ENCODE results near the gene GNAT1.
A peak's percentile ranks its signal among the peaks of the same experiment; 100 is the strongest.

GNAT1 gene

GRCh38 chr3:50190936-50191660, at the start of gene GNAT1:
GNAT1 (plus strand) TSS chr3:50191610; CDS start chr3:50191726, 116 bp downstream.
- DNase-seq (ENCODE audit: low read depth in 2 of 2), result no peak

- DNase-seq (ENCODE audit: low read depth in 2 of 2), result no peak
These were observed 45.0 kb upstream of the GNAT1 start for GRCh38 chr3:50146316-50146901.

- no peak for DNase-seq (ENCODE audit: low read depth in 2 of 2)
These were observed 44.4 kb upstream of the GNAT1 start for GRCh38 chr3:50147016-50147415.

GRCh38 chr3:50147447-50147846, 44.0 kb upstream of the GNAT1 start:
- DNase-seq (ENCODE audit: low read depth in 2 of 2), result no peak

GRCh38 chr3:50147861-50148260, 43.5 kb upstream of the GNAT1 start:
- DNase-seq (ENCODE audit: low read depth in 2 of 2), result no peak

- no peak for DNase-seq (ENCODE audit: low read depth in 2 of 2)
These were observed 41.0 kb upstream of the GNAT1 start for GRCh38 chr3:50150404-50150750.

- no peak for DNase-seq (ENCODE audit: low read depth in 2 of 2)
These were observed 40.3 kb upstream of the GNAT1 start for GRCh38 chr3:50150863-50151686.

GRCh38 chr3:50151728-50152127, 39.7 kb upstream of the GNAT1 start:
- DNase-seq (ENCODE audit: low read depth in 2 of 2), result no peak

- DNase-seq (ENCODE audit: low read depth in 2 of 2), result no peak
These were observed 37.5 kb upstream of the GNAT1 start for GRCh38 chr3:50153782-50154475.

- DNase-seq (ENCODE audit: low read depth in 2 of 2), result no peak
These were observed 37.0 kb upstream of the GNAT1 start for GRCh38 chr3:50154476-50154839.

- DNase-seq (ENCODE audit: low read depth in 2 of 2), result peak; percentile 39 to 42
These were observed 36.4 kb upstream of the GNAT1 start, which contains the start of gene SEMA3F for GRCh38 chr3:50154840-50155490. SEMA3F (plus strand) TSS chr3:50155324; CDS start chr3:50159623, 4,299 bp downstream.

- DNase-seq (ENCODE audit: low read depth in 2 of 2), result no peak
These were observed 35.9 kb upstream of the GNAT1 start for GRCh38 chr3:50155491-50155878.

- no peak for DNase-seq (ENCODE audit: low read depth in 2 of 2)
These were observed 35.5 kb upstream of the GNAT1 start for GRCh38 chr3:50155891-50156290.

GRCh38 chr3:50156549-50157493, 34.6 kb upstream of the GNAT1 start:
- no peak for DNase-seq (ENCODE audit: low read depth in 2 of 2)

GRCh38 chr3:50157827-50158529, 33.4 kb upstream of the GNAT1 start:
- no peak for DNase-seq (ENCODE audit: low read depth in 2 of 2)

- DNase-seq (ENCODE audit: low read depth in 2 of 2), result no peak
These were observed 32.8 kb upstream of the GNAT1 start for GRCh38 chr3:50158530-50159146.

GRCh38 chr3:50160561-50160983, 30.8 kb upstream of the GNAT1 start:
- no peak for DNase-seq (ENCODE audit: low read depth in 2 of 2)

- no peak for DNase-seq (ENCODE audit: low read depth in 2 of 2)
These were observed 30.1 kb upstream of the GNAT1 start for GRCh38 chr3:50161320-50161719.
